OCI-LY1 (cell line): ENCODE measurements around the gene ZNF444.

Experiments used
- CTCF ChIP-seq: fragments of 200-600 bp; sonication (generic), shearing (Covaris generic); IDR thresholded peaks from 2 replicates; pipeline ENCODE4 v1.5.1; 2017; ENCODE audit warnings: mild to moderate bottlenecking, antibody characterized with exemption, low read length, moderate library complexity, mixed read lengths
- EZH2 ChIP-seq: fragments of 200-600 bp; sonication (generic), shearing (Covaris generic); IDR thresholded peaks from 2 replicates; pipeline ENCODE4 v1.8.0; 2017; ENCODE audit warnings: borderline replicate concordance, mixed run types, mild to moderate bottlenecking, antibody characterized with exemption, low read length, moderate library complexity, mixed read lengths

- TF ChIP-seq CTCF (no peak), EZH2 (no peak)
These were observed 18.7 kb downstream of the ZNF444 start for GRCh38 chr19:56159622-56160271.
